GM10266 (cell line): ENCODE data around the gene CSNK2A2.

Source experiments
- DNase-seq: peaks from one replicate; pipeline ENCODE4 v3.0.0; 2012; ENCODE audit errors: extremely low spot score
- CTCF ChIP-seq: IDR thresholded peaks from 2 replicates; pipeline ENCODE4 v1.5.1; 2012; ENCODE audit warnings: mild to moderate bottlenecking, low read depth; ENCODE audit not compliant: control insufficient read depth, insufficient read depth; ENCODE audit errors: missing control alignments

CSNK2A2 gene

GRCh38 chr16:58212824-58213655 is 15.1 kb upstream of the CSNK2A2 start:
- no peak for TF ChIP-seq CTCF
- no peak for DNase-seq

GRCh38 chr16:58211846-58212245 is 13.9 kb upstream of the CSNK2A2 start:
- no peak for TF ChIP-seq CTCF
- no peak for DNase-seq

- TF ChIP-seq CTCF = no peak
- DNase-seq = no peak
Measured at GRCh38 chr16:58211245-58211644, 13.3 kb upstream of the CSNK2A2 start.

- DNase-seq = no peak
- TF ChIP-seq CTCF = no peak
Measured at GRCh38 chr16:58205276-58206036, 7.5 kb upstream of the CSNK2A2 start.

- no peak for TF ChIP-seq CTCF
- DNase-seq = no peak
Measured at GRCh38 chr16:58201163-58201562, 3.3 kb upstream of the CSNK2A2 start.

GRCh38 chr16:58200004-58200797 is 2.3 kb upstream of the CSNK2A2 start:
- no peak for TF ChIP-seq CTCF
- DNase-seq = no peak
